ENCODE measurements around the gene TSSK2. TPM values are rescaled to one million over a fixed set of nuclear protein-coding genes. Genes with fewer than 3 reads are reported as not detected.

Gene TSSK2
- polyA plus RNA-seq, 1 donor (not counting 4 experiments of a cell fraction or from before 2014, with no cell fraction given), result not detected

DNA sequence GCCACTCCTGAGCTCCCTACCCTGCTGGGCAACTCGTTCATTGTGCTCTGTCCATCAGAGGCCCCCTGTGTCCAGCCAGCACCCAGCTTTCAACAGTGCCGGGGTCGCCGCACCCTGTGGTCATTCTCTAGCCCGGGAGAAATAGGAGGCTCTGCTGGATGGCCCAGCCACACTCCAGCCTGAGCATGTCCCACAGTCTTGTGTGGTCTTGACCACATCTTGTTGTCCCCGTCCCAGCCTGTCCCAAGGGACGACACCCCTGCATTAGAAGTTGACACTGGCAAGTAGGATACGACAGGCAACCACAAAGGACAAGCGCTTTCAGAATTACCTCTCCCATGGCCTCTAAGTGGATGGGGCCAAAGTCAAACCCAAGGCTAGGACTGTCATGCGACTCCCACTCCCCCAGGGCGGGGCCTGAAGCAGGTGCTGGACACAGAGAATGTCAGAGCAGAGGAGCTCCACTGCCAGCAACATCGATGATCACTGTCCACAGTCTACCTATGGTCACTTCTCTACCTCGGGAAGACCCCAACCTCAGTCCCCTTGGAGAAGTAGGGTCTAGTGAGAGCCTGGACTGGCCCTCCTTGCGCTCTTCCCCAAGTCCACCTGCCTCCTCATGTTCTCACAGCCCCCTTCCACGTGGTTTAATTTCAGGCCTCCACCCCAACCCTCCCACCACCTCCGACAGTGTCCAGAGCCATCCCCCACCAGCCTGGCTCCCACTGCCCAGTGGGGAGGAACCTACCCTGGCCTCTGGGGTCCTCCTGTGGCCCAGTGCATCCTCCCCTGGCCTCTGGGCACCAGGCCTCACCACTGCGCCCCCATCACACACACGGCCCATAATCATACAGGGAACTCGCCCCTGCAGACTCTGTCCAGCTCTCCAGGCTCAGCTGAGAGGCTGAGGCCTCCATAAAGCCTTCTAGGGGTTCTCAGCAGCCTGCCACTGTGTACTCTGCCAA lies 4.5 kb upstream of the TSSK2 start:
- Histone ChIP-seq H4K20me1 (ENCODE audit: control insufficient read depth, extremely low read depth, insufficient read depth, low read length) (no peaks in the 10 kb centered on the region), H3K79me2 (ENCODE audit: control insufficient read depth, insufficient read depth, low read length) (peaks cover 4% of the 10 kb centered on the region), H3K4me2 (ENCODE audit: control insufficient read depth, extremely low read depth, insufficient read depth, low read depth, low read length) (no peak overlapping the region), H3K27me3 (ENCODE audit: control insufficient read depth, extremely low read depth, insufficient read depth, low read length) (no peaks in the 10 kb centered on the region), H3K9me3 (ENCODE audit: control insufficient read depth, low read depth, low read length) (no peaks in the 10 kb centered on the region), H3K9ac (ENCODE audit: control insufficient read depth, extremely low read depth, insufficient read depth, low read length) (no peak overlapping the region), H2AFZ (ENCODE audit: control insufficient read depth, low read length) (no peak overlapping the region), H3K9me1 (ENCODE audit: control insufficient read depth, extremely low read depth, insufficient read depth, low read length) (peaks cover 3% of the 10 kb centered on the region), H3K36me3 (ENCODE audit: control insufficient read depth in 2 of 2, extremely low read depth in 1 of 2, insufficient read depth in 2 of 2, low read length in 2 of 2) (peaks cover 0 to 1% of the 10 kb centered on the region in 2 experiments), H3K4me3 (ENCODE audit: control insufficient read depth in 2 of 3, extremely low read depth in 1 of 3, insufficient read depth in 2 of 3, low read depth in 1 of 3, low read length in 3 of 3) (no peak overlapping the region), H3K4me1 (ENCODE audit: control insufficient read depth, extremely low read depth, insufficient read depth, low read length) (peaks cover 24% of the 10 kb centered on the region), H3K27ac (ENCODE audit: control insufficient read depth, insufficient read depth, low read length) (no peak overlapping the region)
- FAIRE-seq (no peak), DNase-seq (ENCODE audit: low read depth, low spot score) (no peak)
- TF ChIP-seq, protein P1, sequence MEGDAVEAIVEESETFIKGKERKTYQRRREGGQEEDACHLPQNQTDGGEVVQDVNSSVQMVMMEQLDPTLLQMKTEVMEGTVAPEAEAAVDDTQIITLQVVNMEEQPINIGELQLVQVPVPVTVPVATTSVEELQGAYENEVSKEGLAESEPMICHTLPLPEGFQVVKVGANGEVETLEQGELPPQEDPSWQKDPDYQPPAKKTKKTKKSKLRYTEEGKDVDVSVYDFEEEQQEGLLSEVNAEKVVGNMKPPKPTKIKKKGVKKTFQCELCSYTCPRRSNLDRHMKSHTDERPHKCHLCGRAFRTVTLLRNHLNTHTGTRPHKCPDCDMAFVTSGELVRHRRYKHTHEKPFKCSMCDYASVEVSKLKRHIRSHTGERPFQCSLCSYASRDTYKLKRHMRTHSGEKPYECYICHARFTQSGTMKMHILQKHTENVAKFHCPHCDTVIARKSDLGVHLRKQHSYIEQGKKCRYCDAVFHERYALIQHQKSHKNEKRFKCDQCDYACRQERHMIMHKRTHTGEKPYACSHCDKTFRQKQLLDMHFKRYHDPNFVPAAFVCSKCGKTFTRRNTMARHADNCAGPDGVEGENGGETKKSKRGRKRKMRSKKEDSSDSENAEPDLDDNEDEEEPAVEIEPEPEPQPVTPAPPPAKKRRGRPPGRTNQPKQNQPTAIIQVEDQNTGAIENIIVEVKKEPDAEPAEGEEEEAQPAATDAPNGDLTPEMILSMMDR (optimal IDR thresholded peaks at IDR 0.05 in 1 of 3, IDR thresholded peaks at IDR 0.05 in 1 of 3, conservative IDR thresholded peaks at IDR 0.05 in 1 of 3; ENCODE audit: extremely low read depth in 1 of 3, insufficient read depth in 2 of 3, low read length in 3 of 3), result no peak
- no peak for TF ChIP-seq EZH2 (IDR thresholded peaks at IDR 0.05; ENCODE audit: low read length)
- dilution Hi-C loops (cut with MboI; ENCODE audit: extremely low pct_ligation_motif_present, low sequenced_read_pairs), result no loop called here

DNA sequence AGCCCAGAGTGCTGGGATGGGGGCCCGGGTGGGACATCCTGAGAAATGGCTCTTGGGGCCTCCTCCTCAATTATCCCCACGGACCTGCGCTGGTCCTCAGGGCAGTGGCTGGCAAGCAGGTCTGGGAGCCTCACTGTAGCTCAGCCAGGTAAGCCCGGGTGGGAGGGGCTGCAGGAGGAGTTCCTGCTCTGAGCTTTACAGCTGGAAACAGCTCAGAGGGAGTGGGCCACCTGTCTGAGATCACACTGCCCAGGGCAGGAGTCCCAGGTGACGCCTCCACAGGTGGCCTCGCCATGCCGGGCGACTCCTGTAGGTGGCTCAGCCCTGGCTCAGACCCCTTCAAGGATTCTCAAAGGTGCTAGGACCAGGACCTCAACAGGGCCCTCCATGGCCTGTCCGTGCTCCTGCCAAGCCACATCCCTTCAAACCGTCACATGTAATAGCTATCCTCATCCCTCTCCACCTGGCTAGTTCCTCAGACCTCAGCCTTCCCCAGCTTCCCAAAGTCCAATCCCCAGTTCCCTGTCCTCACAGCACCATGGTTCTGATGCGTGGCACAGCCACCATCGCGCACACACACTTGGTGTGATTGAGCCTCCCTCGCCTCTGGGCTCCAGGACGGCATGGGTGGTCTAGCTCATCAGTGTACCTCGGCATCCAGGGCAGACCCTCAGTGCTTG lies 3.6 kb upstream of the TSSK2 start:
- H2AFZ ChIP-seq (ENCODE audit: control insufficient read depth, low read length), result no peak overlapping the region
- H3K4me3 ChIP-seq (ENCODE audit: control insufficient read depth in 2 of 3, extremely low read depth in 1 of 3, insufficient read depth in 2 of 3, low read depth in 1 of 3, low read length in 3 of 3), result no peak overlapping the region
- no peak overlapping the region for H3K4me2 ChIP-seq (ENCODE audit: control insufficient read depth, extremely low read depth, insufficient read depth, low read depth, low read length)
- peaks cover 24% of the 10 kb centered on the region for H3K4me1 ChIP-seq (ENCODE audit: control insufficient read depth, extremely low read depth, insufficient read depth, low read length)
- no peaks in the 10 kb centered on the region for H4K20me1 ChIP-seq (ENCODE audit: control insufficient read depth, extremely low read depth, insufficient read depth, low read length)
- H3K27me3 ChIP-seq (ENCODE audit: control insufficient read depth, extremely low read depth, insufficient read depth, low read length), result no peaks in the 10 kb centered on the region
- H3K9ac ChIP-seq (ENCODE audit: control insufficient read depth, extremely low read depth, insufficient read depth, low read length), result no peak overlapping the region
- H3K27ac ChIP-seq (ENCODE audit: control insufficient read depth, insufficient read depth, low read length), result no peak overlapping the region
- peaks cover 3% of the 10 kb centered on the region for H3K9me1 ChIP-seq (ENCODE audit: control insufficient read depth, extremely low read depth, insufficient read depth, low read length)
- FAIRE-seq, result no peak
- DNase-seq (ENCODE audit: low read depth, low spot score), result no peak
- H3K9me3 ChIP-seq (ENCODE audit: control insufficient read depth, low read depth, low read length), result no peaks in the 10 kb centered on the region
- dilution Hi-C loops (cut with MboI; ENCODE audit: extremely low pct_ligation_motif_present, low sequenced_read_pairs), result no loop called here
- H3K79me2 ChIP-seq (ENCODE audit: control insufficient read depth, insufficient read depth, low read length), result no peaks in the 10 kb centered on the region
- no peak for TF ChIP-seq EZH2 (IDR thresholded peaks at IDR 0.05; ENCODE audit: low read length)
- TF ChIP-seq, protein P1 (optimal IDR thresholded peaks at IDR 0.05 in 1 of 3, IDR thresholded peaks at IDR 0.05 in 1 of 3, conservative IDR thresholded peaks at IDR 0.05 in 1 of 3; ENCODE audit: extremely low read depth in 1 of 3, insufficient read depth in 2 of 3, low read length in 3 of 3), result no peak
- peaks cover 2 to 4% of the 10 kb centered on the region in 2 experiments for H3K36me3 ChIP-seq (ENCODE audit: control insufficient read depth in 2 of 2, extremely low read depth in 1 of 2, insufficient read depth in 2 of 2, low read length in 2 of 2)

Data from keratinocyte (primary cell).